Sigmoid colon (tissue), 4 donors: Measurements from ENCODE around the gene PKDCC.
A peak's percentile ranks its signal among the peaks of the same experiment; 100 is the strongest.

ENCODE experiments used
- POLR2A ChIP-seq, 2 donors: fragments of 450-650 bp; IDR thresholded peaks; one replicate each; pipeline ENCODE4 v1.6.1; 2016; ENCODE audit warnings: antibody characterized with exemption in 2 of 2, mild to moderate bottlenecking in 2 of 2, moderate library complexity in 2 of 2
- POLR2AphosphoS5 ChIP-seq, 4 donors: sonication (generic); formaldehyde crosslinking; IDR thresholded peaks; one replicate each; pipeline ENCODE4 v1.6.1; 2017; ENCODE audit warnings: antibody characterized with exemption in 4 of 4
- TF ChIP-seq, protein P1 (sequence below), 4 experiments: fragments of 450-650 bp in 3 of 4; fragments of 200-600 bp in 1 of 4; IDR thresholded peaks; one replicate each; pipeline ENCODE4 v1.5.1; 2016 to 2019; ENCODE audit warnings: antibody characterized with exemption in 4 of 4, mild to moderate bottlenecking in 3 of 4, moderate library complexity in 2 of 4

DNA sequence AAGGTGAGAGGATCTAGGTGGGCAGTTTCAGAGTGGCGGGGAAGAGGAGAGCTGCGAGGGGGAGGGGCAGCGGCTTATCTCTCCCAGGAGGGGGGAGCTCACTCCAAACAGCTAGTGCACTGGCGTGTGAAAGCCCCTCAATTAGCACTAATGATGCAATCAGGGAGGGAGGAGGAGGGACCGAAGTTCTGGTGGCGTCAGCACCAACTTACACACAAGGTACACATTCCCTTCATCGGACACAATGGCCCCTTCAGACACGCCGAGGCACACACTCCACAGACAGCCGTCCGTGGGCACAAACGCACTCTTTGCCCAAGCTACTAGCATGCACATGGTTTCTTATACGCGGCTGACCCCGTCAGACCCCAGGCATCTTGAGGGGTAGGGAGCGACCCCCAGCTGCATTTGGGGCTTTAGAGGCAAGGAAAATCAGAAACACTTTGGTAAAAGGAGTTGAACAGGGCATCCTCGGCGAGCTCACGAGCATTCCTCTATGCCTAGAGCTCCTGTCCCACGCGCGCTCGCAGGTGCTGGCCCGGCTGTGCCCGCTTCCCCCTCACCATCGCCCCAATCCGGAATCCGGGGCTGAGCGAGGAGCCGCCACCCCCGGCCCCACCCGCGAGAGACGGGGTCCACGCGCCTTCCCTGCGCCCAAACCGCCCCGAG is 868 bp upstream of the PKDCC start:
- TF ChIP-seq, protein P1, sequence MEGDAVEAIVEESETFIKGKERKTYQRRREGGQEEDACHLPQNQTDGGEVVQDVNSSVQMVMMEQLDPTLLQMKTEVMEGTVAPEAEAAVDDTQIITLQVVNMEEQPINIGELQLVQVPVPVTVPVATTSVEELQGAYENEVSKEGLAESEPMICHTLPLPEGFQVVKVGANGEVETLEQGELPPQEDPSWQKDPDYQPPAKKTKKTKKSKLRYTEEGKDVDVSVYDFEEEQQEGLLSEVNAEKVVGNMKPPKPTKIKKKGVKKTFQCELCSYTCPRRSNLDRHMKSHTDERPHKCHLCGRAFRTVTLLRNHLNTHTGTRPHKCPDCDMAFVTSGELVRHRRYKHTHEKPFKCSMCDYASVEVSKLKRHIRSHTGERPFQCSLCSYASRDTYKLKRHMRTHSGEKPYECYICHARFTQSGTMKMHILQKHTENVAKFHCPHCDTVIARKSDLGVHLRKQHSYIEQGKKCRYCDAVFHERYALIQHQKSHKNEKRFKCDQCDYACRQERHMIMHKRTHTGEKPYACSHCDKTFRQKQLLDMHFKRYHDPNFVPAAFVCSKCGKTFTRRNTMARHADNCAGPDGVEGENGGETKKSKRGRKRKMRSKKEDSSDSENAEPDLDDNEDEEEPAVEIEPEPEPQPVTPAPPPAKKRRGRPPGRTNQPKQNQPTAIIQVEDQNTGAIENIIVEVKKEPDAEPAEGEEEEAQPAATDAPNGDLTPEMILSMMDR (IDR thresholded peaks at IDR 0.05), result no peak
- peak in 3 of 4 donors; percentile 12 to 65 (median 47) for TF ChIP-seq POLR2AphosphoS5 (IDR thresholded peaks at IDR 0.05)
- no peak for TF ChIP-seq POLR2A (IDR thresholded peaks at IDR 0.05)
